DOHH2 (cell line): ENCODE data around the gene ZNF813.

Experiments used
- EZH2phosphoT487 ChIP-seq: fragments of 200-600 bp; sonication (generic); IDR thresholded peaks from 2 replicates; pipeline ENCODE4 v1.6.1; 2017; ENCODE audit warnings: borderline replicate concordance, mild to moderate bottlenecking, antibody characterized with exemption, low read length, moderate library complexity, mixed read lengths
- TF ChIP-seq, protein P1 (sequence below): fragments of 200-600 bp; sonication (generic); IDR thresholded peaks from one replicate; pipeline ENCODE4 v1.5.1; 2014; ENCODE audit warnings: antibody characterized with exemption, mild to moderate bottlenecking, low read depth, low read length; ENCODE audit not compliant: poor library complexity, severe bottlenecking

DNA sequence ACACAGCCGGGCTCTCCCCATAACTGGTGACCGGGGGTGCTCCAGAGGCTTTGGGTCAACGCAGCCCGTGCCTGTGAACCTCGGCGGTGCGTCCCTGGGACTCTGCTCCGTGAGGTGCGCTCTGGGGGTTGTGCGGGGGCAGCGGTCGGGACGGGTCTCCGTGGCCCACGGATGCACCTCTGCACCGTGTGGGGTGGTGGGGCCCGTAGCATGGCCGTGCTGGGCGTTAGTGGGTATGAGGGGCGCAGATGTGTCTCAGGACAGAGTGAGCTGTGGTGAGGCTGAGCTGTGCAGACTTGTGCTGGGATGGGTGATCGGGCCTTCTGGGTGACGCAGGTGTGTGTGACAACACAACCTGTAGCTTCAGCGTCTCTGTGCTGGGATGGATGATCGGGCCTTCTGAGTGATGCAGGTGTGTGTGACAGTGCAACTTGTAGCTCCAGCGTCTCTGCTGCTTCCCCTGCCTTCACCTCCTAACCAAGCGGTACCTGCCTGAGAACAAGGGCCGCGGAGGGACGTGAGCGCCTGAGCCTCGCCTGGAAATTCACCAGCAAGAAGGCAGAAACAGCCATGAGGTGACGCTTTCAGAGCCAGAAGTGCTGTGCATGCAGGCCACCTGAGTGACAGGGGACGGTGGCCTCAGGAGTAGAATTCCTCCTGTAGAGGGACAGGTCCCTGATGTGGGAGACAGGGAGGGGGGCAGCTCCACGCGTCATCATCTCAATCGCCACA is 71.0 kb downstream of the ZNF813 start:
- no peak for TF ChIP-seq EZH2phosphoT487
- TF ChIP-seq, protein P1, sequence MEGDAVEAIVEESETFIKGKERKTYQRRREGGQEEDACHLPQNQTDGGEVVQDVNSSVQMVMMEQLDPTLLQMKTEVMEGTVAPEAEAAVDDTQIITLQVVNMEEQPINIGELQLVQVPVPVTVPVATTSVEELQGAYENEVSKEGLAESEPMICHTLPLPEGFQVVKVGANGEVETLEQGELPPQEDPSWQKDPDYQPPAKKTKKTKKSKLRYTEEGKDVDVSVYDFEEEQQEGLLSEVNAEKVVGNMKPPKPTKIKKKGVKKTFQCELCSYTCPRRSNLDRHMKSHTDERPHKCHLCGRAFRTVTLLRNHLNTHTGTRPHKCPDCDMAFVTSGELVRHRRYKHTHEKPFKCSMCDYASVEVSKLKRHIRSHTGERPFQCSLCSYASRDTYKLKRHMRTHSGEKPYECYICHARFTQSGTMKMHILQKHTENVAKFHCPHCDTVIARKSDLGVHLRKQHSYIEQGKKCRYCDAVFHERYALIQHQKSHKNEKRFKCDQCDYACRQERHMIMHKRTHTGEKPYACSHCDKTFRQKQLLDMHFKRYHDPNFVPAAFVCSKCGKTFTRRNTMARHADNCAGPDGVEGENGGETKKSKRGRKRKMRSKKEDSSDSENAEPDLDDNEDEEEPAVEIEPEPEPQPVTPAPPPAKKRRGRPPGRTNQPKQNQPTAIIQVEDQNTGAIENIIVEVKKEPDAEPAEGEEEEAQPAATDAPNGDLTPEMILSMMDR = no peak
